Aorta (tissue), 5 donors: Measurements from ENCODE around the gene STK39. TPM values are rescaled to one million over a fixed set of nuclear protein-coding genes. Genes with fewer than 3 reads are reported as not detected.

ENCODE experiments used
- ATAC-seq: fragments of 200-7000 bp; cut with Tn5 transposase; one replicate; pipeline ENCODE4 v1.9.1; 2022; ENCODE audit warnings: moderate library complexity; ENCODE audit not compliant: low FRiP score
- DNase-seq, 2 donors: peaks; one replicate each; pipeline ENCODE4 v3.0.0-alpha.2; 2020
- H3K27ac ChIP-seq, 2 donors: one replicate each; pipeline ENCODE4 v1.5.1; 2013; ENCODE audit warnings: low read length in 2 of 2, mild to moderate bottlenecking in 2 of 2, moderate library complexity in 2 of 2, control low read depth in 1 of 2, inconsistent platforms in 1 of 2, low read depth in 1 of 2
- H3K27me3 ChIP-seq, 2 donors: one replicate each; pipeline ENCODE4 v1.6.1; 2013; ENCODE audit warnings: control low read depth in 1 of 2, low read length in 1 of 2, mild to moderate bottlenecking in 1 of 2, moderate library complexity in 1 of 2; ENCODE audit not compliant: insufficient read depth in 2 of 2, control insufficient read depth in 1 of 2
- H3K36me3 ChIP-seq, 2 donors: one replicate each; pipeline ENCODE4 v1.6.1; 2013; ENCODE audit warnings: control low read depth in 1 of 2, low read length in 1 of 2, mild to moderate bottlenecking in 1 of 2; ENCODE audit not compliant: insufficient read depth in 2 of 2, control insufficient read depth in 1 of 2
- H3K4me1 ChIP-seq, 2 donors: one replicate each; pipeline ENCODE4 v1.6.1; 2013; ENCODE audit warnings: low read length in 2 of 2, control low read depth in 1 of 2, mild to moderate bottlenecking in 1 of 2, moderate library complexity in 1 of 2; ENCODE audit not compliant: insufficient read depth in 2 of 2, control insufficient read depth in 1 of 2
- H3K4me3 ChIP-seq, 2 donors: one replicate each; pipeline ENCODE4 v1.5.1; 2013; ENCODE audit warnings: low read length in 2 of 2, control low read depth in 1 of 2, mild to moderate bottlenecking in 1 of 2
- H3K9me3 ChIP-seq: one replicate; pipeline ENCODE4 v1.6.1; 2013; ENCODE audit warnings: mild to moderate bottlenecking, low read length; ENCODE audit not compliant: control insufficient read depth
- WGBS, 2 donors: extraction: QIAGEN DNeasy Blood & Tissue Kit; methylation state at CpG; one replicate each; pipeline ENCODE4 v1.1.7; 2013; 5-methylcytosine and 5-hydroxymethylcytosine counted together
- intact Hi-C, 2 donors: fragments of 100-400 bp; cut with DNase I; formaldehyde crosslinking; loops; one replicate each; pipeline versions ENCODE4 v1.14.2 to v1.15.0; 2022
- polyA plus RNA-seq, 2 donors: library from polyadenylated mRNA; stranded (reverse); fragments of 200-250 nt; gene quantifications; one replicate each; pipeline ENCODE4 v1.2.3, GENCODE V29; 2013
- total RNA-seq, 2 donors: library from RNA; stranded (reverse); fragmentation: NEBNext Ultra II Directional; extraction: Animal tissue kit (Norgen Biotek cat#: 25700); gene quantifications; one replicate each; pipeline ENCODE4 v1.2.1, GENCODE V29; 2021
- donor health status: healthy with polysubstance abuse.
- donor health status: Bipolar disorder and iron deficiency.
- donor health status: DM: no; HTN: no; CAD: no.
- donor health status: DM: no; HTN: no; CAD: no.
- donor health status: DM: yes; HTN: yes; CAD: no.

Gene STK39
- total and polyA plus RNA-seq, 4 donors: 7.1 to 17.7 (median 14.4) TPM

GRCh38 chr2:167905668-167906067, 341.7 kb downstream of the STK39 start:
- intact Hi-C loops: no loop called here

More at GRCh38 chr2:167905668-167906067, 341.7 kb downstream of the STK39 start:
- Histone ChIP-seq H3K4me3 (no peak overlapping the region), H3K27ac (no peak overlapping the region), H3K4me1 (no peaks in the 10 kb centered on the region), H3K36me3 (no peaks in the 10 kb centered on the region), H3K9me3 (no peaks in the 10 kb centered on the region), H3K27me3 (no peaks in the 10 kb centered on the region)
- 82 to 87% methylated on average over 14 of the region's 14 CpGs for WGBS, 2 donors
- no peak for ATAC-seq
- DNase-seq: no peak

Other genes with a start within 250 kb of the STK39 start
- gene CERS6, start 208.7 kb upstream of the STK39 start, total RNA-seq: 10 to 100 TPM in 1 of 2 donors, 1 to 10 TPM in 1; 8.3 to 10.6 TPM
- gene CERS6, start 208.7 kb upstream of the STK39 start, polyA plus RNA-seq: 1 to 10 TPM; 4.3 to 4.6 TPM